HEK293 (cell line): ENCODE measurements around the gene TRPV2.

Experiments
- CTCF ChIA-PET: fragments of 350-600 bp; formaldehyde crosslinking; extraction: SDS; loops from one replicate; lab custom pipeline; 2021; ENCODE audit warnings: antibody characterized with exemption; lab: Yijun Ruan, JAX
- POLR2A ChIA-PET: fragments of 300-600 bp; formaldehyde crosslinking; extraction: SDS; loops from one replicate; lab custom pipeline; 2020; ENCODE audit warnings: antibody characterized with exemption, inconsistent platforms; lab: Yijun Ruan, JAX
- H3K27ac ChIP-seq: fragments of 200-500 bp; sonication (Bioruptor generic); 2 replicates; pipeline ENCODE4 v1.5.1; 2014; ENCODE audit warnings: low read depth, low read length, control low read depth, inconsistent platforms; ENCODE audit errors: extremely low read depth
- H3K36me3 ChIP-seq, 2 experiments: fragments of 200-500 bp in 1 of 2; sonication (Bioruptor generic) in 1 of 2; 1 replicate in 1 of 2; 2 replicates in 1 of 2; pipeline ENCODE4 v1.5.1; 2014 to 2017; ENCODE audit warnings: inconsistent platforms in 2 of 2, low read length in 2 of 2; ENCODE audit not compliant: control insufficient read depth in 2 of 2, insufficient read depth in 1 of 2
- H3K4me1 ChIP-seq: fragments of 200-500 bp; sonication (Bioruptor generic); 2 replicates; pipeline ENCODE4 v1.5.1; 2014; ENCODE audit warnings: mild to moderate bottlenecking, low read length, inconsistent platforms; ENCODE audit not compliant: control insufficient read depth, insufficient read depth
- H3K4me3 ChIP-seq: 2 replicates; pipeline ENCODE4 v1.5.1; 2011; ENCODE audit warnings: low read depth, mild to moderate bottlenecking, control low read depth, low read length, moderate library complexity
- H3K9me3 ChIP-seq: fragments of 200-500 bp; sonication (Bioruptor generic); 2 replicates; pipeline ENCODE4 v1.5.1; 2014; ENCODE audit warnings: low read depth, low read length, inconsistent platforms; ENCODE audit not compliant: control insufficient read depth, insufficient read depth
- HOXD13 ChIP-seq: sonication (generic); formaldehyde crosslinking; IDR thresholded peaks from 2 replicates; pipeline ENCODE4 v1.8.0; 2022; ENCODE audit warnings: missing genetic modification reagents, borderline replicate concordance
- KLF7 ChIP-seq: fragments of 450-650 bp; formaldehyde crosslinking; IDR thresholded peaks from 2 replicates; pipeline ENCODE4 v1.5.1; 2016; ENCODE audit warnings: missing biosample characterization, missing genetic modification characterization, borderline replicate concordance
- RBAK ChIP-seq: fragments of 450-650 bp; formaldehyde crosslinking; IDR thresholded peaks from 2 replicates; pipeline ENCODE4 v1.5.1; 2016; ENCODE audit warnings: missing biosample characterization, missing genetic modification characterization
- SCRT2 ChIP-seq: fragments of 450-650 bp; formaldehyde crosslinking; IDR thresholded peaks from 2 replicates; pipeline ENCODE4 v1.5.1; 2016; ENCODE audit warnings: missing biosample characterization, missing genetic modification characterization
- SP3 ChIP-seq: fragments of 450-650 bp; formaldehyde crosslinking; IDR thresholded peaks from 2 replicates; pipeline ENCODE4 v1.5.1; 2016; ENCODE audit warnings: missing biosample characterization, missing genetic modification characterization
- ZBTB20 ChIP-seq: fragments of 450-650 bp; formaldehyde crosslinking; IDR thresholded peaks from 2 replicates; pipeline ENCODE4 v1.5.1; 2016; ENCODE audit warnings: missing biosample characterization, missing genetic modification characterization
- ZEB2 ChIP-seq: fragments of 450-650 bp; formaldehyde crosslinking; IDR thresholded peaks from 2 replicates; pipeline ENCODE4 v1.5.1; 2016; ENCODE audit warnings: missing biosample characterization, missing genetic modification characterization
- ZNF114 ChIP-seq: fragments of 450-650 bp; formaldehyde crosslinking; IDR thresholded peaks from 2 replicates; pipeline ENCODE4 v1.5.0; 2017; ENCODE audit warnings: missing biosample characterization, missing genetic modification characterization
- ZNF184 ChIP-seq: fragments of 450-650 bp; IDR thresholded peaks from 2 replicates; pipeline ENCODE4 v1.5.1; 2018; ENCODE audit warnings: missing biosample characterization, mild to moderate bottlenecking, missing genetic modification characterization
- ZNF311 ChIP-seq: fragments of 450-650 bp; formaldehyde crosslinking; IDR thresholded peaks from 2 replicates; pipeline ENCODE4 v1.5.1; 2017; ENCODE audit warnings: missing biosample characterization, missing genetic modification characterization, borderline replicate concordance
- ZNF335 ChIP-seq: fragments of 450-650 bp; formaldehyde crosslinking; conservative IDR thresholded peaks from 2 replicates; pipeline ENCODE4 v1.5.1; 2016; ENCODE audit warnings: missing biosample characterization, missing genetic modification characterization
- ZNF366 ChIP-seq: fragments of 450-650 bp; formaldehyde crosslinking; conservative IDR thresholded peaks from 2 replicates; pipeline ENCODE4 v1.5.1; 2016; ENCODE audit warnings: missing biosample characterization, missing genetic modification characterization
- ZNF423 ChIP-seq: fragments of 450-650 bp; formaldehyde crosslinking; IDR thresholded peaks from 2 replicates; pipeline ENCODE4 v1.5.1; 2016; ENCODE audit warnings: missing biosample characterization, missing genetic modification characterization
- ZNF426 ChIP-seq: fragments of 450-650 bp; formaldehyde crosslinking; IDR thresholded peaks from 2 replicates; pipeline ENCODE4 v1.5.1; 2017; ENCODE audit warnings: missing biosample characterization, missing genetic modification characterization, mild to moderate bottlenecking, inconsistent platforms, moderate library complexity
- ZNF530 ChIP-seq: fragments of 450-650 bp; formaldehyde crosslinking; IDR thresholded peaks from 2 replicates; pipeline ENCODE4 v1.5.1; 2016; ENCODE audit warnings: low read depth, missing biosample characterization, missing genetic modification characterization
- ZNF610 ChIP-seq: fragments of 450-650 bp; formaldehyde crosslinking; IDR thresholded peaks from 2 replicates; pipeline ENCODE4 v1.5.1; 2016; ENCODE audit warnings: missing biosample characterization, missing genetic modification characterization, borderline replicate concordance
- ZNF777 ChIP-seq: fragments of 450-650 bp; formaldehyde crosslinking; IDR thresholded peaks from 2 replicates; pipeline ENCODE4 v1.5.1; 2017; ENCODE audit warnings: missing biosample characterization, missing genetic modification characterization, borderline replicate concordance
- ZXDB ChIP-seq: fragments of 450-650 bp; formaldehyde crosslinking; IDR thresholded peaks from 2 replicates; pipeline ENCODE4 v1.5.1; 2016; ENCODE audit warnings: missing biosample characterization, missing genetic modification characterization
- TF ChIP-seq, protein P1 (sequence below): fragments of 450-650 bp; formaldehyde crosslinking; IDR thresholded peaks from 2 replicates; pipeline ENCODE4 v1.5.1; 2016; ENCODE audit warnings: missing biosample characterization, missing genetic modification characterization, borderline replicate concordance
- TF ChIP-seq, protein P2 (sequence below): fragments of 450-650 bp; formaldehyde crosslinking; IDR thresholded peaks from 2 replicates; pipeline ENCODE4 v1.5.1; 2016; ENCODE audit warnings: missing biosample characterization, missing genetic modification characterization
- TF ChIP-seq, protein P3 (sequence below): fragments of 450-650 bp; IDR thresholded peaks from 2 replicates; pipeline ENCODE4 v1.5.1; 2018; ENCODE audit warnings: missing biosample characterization, missing genetic modification characterization
- TF ChIP-seq, protein P4 (sequence below): fragments of 450-650 bp; formaldehyde crosslinking; IDR thresholded peaks from 2 replicates; pipeline ENCODE4 v1.5.1; 2017; ENCODE audit warnings: missing biosample characterization, missing genetic modification characterization
- TF ChIP-seq, protein P5 (sequence below): fragments of 450-650 bp; formaldehyde crosslinking; IDR thresholded peaks from 2 replicates; pipeline ENCODE4 v1.5.1; 2016; ENCODE audit warnings: missing biosample characterization, missing genetic modification characterization
- TF ChIP-seq, protein P6 (sequence below): fragments of 450-650 bp; formaldehyde crosslinking; IDR thresholded peaks from 2 replicates; pipeline ENCODE4; 2016; ENCODE audit warnings: missing biosample characterization, missing genetic modification characterization
- TF ChIP-seq, protein P7 (sequence below): fragments of 450-650 bp; formaldehyde crosslinking; IDR thresholded peaks from 2 replicates; pipeline ENCODE4 v1.5.1; 2016; ENCODE audit warnings: missing biosample characterization, missing genetic modification characterization

The TRPV2 gene

DNA sequence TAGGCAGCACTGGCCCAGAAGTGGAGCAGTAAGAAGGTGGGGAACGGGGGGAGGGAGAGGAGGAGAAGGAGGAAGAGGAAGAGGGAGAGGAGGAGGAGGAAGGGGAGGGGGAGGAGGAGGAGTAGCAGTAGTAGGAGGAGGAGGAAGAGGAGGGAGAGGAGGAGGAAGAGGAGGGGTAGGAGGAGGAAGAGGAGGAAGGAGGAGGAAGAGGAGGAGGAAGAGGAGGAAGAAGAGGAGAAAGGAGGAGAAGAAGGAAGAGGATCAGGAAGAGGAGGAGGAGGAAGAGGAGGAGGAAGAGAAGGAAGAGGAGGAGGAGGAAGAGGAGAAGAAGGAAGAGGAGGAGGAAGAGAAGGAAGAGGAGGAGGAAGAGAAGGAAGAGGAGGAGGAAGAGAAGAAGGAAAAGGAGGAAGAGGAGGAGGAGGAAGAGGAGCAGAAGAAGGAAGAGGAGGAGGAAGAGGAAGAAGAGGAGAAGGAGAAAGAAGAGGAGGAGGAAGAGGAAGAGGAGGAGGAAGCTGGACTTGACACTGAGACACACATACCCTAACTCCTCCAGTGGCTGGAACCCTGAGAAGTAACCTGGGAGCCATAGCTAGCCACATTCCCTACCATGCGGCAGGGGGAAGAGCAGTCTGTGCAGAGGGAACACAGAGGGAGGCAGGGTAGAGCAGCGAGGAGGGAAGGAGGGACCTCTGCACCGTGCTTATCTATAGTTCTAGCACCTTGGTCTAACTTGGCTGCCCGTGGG lies 40.8 kb downstream of the TRPV2 start:
- H3K27ac ChIP-seq: no peak overlapping the region
- H3K4me3 ChIP-seq: no peak overlapping the region
- ChIA-PET POLR2A (interaction anchor here (0.8 kb wide), 1 partner anchor 12 kb away, joined by 3 read pairs; no protein-coding TSS in a partner anchor), CTCF (interaction anchor here (2.6 to 6.6 kb wide), 2 partner anchors 64 to 132 kb away, joined by 23 to 261 read pairs; no protein-coding TSS in a partner anchor)
- H3K4me1 ChIP-seq: no peaks in the 10 kb centered on the region
- H3K36me3 ChIP-seq: peaks cover 0 to 4% of the 10 kb centered on the region in 2 experiments; a peak in 2 of 3 replicates
- no peaks in the 10 kb centered on the region for H3K9me3 ChIP-seq
- TF ChIP-seq, protein P1, sequence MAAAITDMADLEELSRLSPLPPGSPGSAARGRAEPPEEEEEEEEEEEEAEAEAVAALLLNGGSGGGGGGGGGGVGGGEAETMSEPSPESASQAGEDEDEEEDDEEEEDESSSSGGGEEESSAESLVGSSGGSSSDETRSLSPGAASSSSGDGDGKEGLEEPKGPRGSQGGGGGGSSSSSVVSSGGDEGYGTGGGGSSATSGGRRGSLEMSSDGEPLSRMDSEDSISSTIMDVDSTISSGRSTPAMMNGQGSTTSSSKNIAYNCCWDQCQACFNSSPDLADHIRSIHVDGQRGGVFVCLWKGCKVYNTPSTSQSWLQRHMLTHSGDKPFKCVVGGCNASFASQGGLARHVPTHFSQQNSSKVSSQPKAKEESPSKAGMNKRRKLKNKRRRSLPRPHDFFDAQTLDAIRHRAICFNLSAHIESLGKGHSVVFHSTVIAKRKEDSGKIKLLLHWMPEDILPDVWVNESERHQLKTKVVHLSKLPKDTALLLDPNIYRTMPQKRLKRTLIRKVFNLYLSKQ (tag by site-specific recombination): no peak
- TF ChIP-seq, protein P2, sequence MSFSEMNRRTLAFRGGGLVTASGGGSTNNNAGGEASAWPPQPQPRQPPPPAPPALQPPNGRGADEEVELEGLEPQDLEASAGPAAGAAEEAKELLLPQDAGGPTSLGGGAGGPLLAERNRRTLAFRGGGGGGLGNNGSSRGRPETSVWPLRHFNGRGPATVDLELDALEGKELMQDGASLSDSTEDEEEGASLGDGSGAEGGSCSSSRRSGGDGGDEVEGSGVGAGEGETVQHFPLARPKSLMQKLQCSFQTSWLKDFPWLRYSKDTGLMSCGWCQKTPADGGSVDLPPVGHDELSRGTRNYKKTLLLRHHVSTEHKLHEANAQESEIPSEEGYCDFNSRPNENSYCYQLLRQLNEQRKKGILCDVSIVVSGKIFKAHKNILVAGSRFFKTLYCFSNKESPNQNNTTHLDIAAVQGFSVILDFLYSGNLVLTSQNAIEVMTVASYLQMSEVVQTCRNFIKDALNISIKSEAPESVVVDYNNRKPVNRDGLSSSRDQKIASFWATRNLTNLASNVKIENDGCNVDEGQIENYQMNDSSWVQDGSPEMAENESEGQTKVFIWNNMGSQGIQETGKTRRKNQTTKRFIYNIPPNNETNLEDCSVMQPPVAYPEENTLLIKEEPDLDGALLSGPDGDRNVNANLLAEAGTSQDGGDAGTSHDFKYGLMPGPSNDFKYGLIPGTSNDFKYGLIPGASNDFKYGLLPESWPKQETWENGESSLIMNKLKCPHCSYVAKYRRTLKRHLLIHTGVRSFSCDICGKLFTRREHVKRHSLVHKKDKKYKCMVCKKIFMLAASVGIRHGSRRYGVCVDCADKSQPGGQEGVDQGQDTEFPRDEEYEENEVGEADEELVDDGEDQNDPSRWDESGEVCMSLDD (tag by site-specific recombination): no peak
- no peak for TF ChIP-seq ZNF335 (tag by site-specific recombination)
- no peak for TF ChIP-seq ZNF530 (tag by site-specific recombination)
- TF ChIP-seq, protein P3, sequence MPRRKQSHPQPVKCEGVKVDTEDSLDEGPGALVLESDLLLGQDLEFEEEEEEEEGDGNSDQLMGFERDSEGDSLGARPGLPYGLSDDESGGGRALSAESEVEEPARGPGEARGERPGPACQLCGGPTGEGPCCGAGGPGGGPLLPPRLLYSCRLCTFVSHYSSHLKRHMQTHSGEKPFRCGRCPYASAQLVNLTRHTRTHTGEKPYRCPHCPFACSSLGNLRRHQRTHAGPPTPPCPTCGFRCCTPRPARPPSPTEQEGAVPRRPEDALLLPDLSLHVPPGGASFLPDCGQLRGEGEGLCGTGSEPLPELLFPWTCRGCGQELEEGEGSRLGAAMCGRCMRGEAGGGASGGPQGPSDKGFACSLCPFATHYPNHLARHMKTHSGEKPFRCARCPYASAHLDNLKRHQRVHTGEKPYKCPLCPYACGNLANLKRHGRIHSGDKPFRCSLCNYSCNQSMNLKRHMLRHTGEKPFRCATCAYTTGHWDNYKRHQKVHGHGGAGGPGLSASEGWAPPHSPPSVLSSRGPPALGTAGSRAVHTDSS: peak; percentile 100
- TF ChIP-seq HOXD13: no peak
- TF ChIP-seq ZNF426 (tag by site-specific recombination): no peak
- TF ChIP-seq, protein P4, sequence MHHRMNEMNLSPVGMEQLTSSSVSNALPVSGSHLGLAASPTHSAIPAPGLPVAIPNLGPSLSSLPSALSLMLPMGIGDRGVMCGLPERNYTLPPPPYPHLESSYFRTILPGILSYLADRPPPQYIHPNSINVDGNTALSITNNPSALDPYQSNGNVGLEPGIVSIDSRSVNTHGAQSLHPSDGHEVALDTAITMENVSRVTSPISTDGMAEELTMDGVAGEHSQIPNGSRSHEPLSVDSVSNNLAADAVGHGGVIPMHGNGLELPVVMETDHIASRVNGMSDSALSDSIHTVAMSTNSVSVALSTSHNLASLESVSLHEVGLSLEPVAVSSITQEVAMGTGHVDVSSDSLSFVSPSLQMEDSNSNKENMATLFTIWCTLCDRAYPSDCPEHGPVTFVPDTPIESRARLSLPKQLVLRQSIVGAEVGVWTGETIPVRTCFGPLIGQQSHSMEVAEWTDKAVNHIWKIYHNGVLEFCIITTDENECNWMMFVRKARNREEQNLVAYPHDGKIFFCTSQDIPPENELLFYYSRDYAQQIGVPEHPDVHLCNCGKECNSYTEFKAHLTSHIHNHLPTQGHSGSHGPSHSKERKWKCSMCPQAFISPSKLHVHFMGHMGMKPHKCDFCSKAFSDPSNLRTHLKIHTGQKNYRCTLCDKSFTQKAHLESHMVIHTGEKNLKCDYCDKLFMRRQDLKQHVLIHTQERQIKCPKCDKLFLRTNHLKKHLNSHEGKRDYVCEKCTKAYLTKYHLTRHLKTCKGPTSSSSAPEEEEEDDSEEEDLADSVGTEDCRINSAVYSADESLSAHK (tag by site-specific recombination): no peak
- TF ChIP-seq, protein P5, sequence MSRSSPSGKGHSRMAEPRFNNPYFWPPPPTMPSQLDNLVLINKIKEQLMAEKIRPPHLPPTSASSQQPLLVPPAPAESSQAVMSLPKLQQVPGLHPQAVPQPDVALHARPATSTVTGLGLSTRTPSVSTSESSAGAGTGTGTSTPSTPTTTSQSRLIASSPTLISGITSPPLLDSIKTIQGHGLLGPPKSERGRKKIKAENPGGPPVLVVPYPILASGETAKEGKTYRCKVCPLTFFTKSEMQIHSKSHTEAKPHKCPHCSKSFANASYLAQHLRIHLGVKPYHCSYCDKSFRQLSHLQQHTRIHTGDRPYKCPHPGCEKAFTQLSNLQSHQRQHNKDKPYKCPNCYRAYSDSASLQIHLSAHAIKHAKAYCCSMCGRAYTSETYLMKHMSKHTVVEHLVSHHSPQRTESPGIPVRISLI: no peak
- no peak for TF ChIP-seq RBAK
- no peak for TF ChIP-seq ZNF777 (tag by site-specific recombination)
- no peak for TF ChIP-seq ZEB2
- TF ChIP-seq ZBTB20: no peak
- no peak for TF ChIP-seq ZNF114 (tag by site-specific recombination)
- TF ChIP-seq, protein P6, sequence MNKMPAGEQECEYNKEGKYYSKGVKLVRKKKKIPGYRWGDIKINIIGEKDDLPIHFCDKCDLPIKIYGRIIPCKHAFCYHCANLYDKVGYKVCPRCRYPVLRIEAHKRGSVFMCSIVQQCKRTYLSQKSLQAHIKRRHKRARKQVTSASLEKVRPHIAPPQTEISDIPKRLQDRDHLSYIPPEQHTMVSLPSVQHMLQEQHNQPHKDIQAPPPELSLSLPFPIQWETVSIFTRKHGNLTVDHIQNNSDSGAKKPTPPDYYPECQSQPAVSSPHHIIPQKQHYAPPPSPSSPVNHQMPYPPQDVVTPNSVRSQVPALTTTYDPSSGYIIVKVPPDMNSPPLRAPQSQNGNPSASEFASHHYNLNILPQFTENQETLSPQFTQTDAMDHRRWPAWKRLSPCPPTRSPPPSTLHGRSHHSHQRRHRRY (tag by site-specific recombination): 0 out of 2 replicates have a peak, but pooled peaks have one; percentile 44
- no peak for TF ChIP-seq ZNF423
- TF ChIP-seq, protein P7, sequence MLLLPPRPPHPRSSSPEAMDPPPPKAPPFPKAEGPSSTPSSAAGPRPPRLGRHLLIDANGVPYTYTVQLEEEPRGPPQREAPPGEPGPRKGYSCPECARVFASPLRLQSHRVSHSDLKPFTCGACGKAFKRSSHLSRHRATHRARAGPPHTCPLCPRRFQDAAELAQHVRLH (tag by site-specific recombination): no peak
- TF ChIP-seq ZNF311 (tag by site-specific recombination): 0 out of 2 replicates have a peak, but pooled peaks have one; percentile 27
- peak; percentile 73 for TF ChIP-seq SP3
- TF ChIP-seq ZNF610 (tag by site-specific recombination): no peak
- TF ChIP-seq SCRT2 (tag by site-specific recombination): no peak
- no peak for TF ChIP-seq ZNF184 (tag by site-specific recombination)
- no peak for TF ChIP-seq ZXDB
- 0 out of 2 replicates have a peak, but pooled peaks have one; percentile 31 for TF ChIP-seq KLF7
- TF ChIP-seq ZNF366 (tag by site-specific recombination): peak; percentile 93
